Astrocyte (in vitro differentiated cells and primary cell): ENCODE measurements around the gene MNT. TPM values are rescaled to one million over a fixed set of nuclear protein-coding genes. Genes with fewer than 3 reads are reported as not detected.

ENCODE experiments used
- DNase-seq: peaks from one replicate; pipeline ENCODE4 v3.0.0-alpha.2; 2010; ENCODE audit warnings: low read depth
- FAIRE-seq: peaks from 2 replicates; lab custom pipeline; 2011; peaks lifted over from hg19 to GRCh38; lab: Jason Lieb, UNC
- H2AFZ ChIP-seq: 2 replicates; pipeline ENCODE4 v1.6.0; 2012; ENCODE audit warnings: low read depth, low read length, inconsistent platforms
- H3K27ac ChIP-seq: 2 replicates; pipeline ENCODE4 v1.5.1; 2011; ENCODE audit warnings: low read depth, low read length, inconsistent platforms
- H3K27me3 ChIP-seq: 2 replicates; pipeline ENCODE4 v1.6.0; 2011; ENCODE audit warnings: low read length, inconsistent platforms; ENCODE audit not compliant: insufficient read depth
- H3K36me3 ChIP-seq: 2 replicates; pipeline ENCODE4 v1.5.1; 2011; ENCODE audit warnings: low read length, inconsistent platforms; ENCODE audit not compliant: insufficient read depth
- H3K4me1 ChIP-seq: 2 replicates; pipeline ENCODE4 v1.5.1; 2011; ENCODE audit warnings: low read length, inconsistent platforms; ENCODE audit not compliant: insufficient read depth
- H3K4me2 ChIP-seq: 2 replicates; pipeline ENCODE4 v1.6.0; 2012; ENCODE audit warnings: low read length, inconsistent platforms
- H3K4me3 ChIP-seq: 2 replicates; pipeline ENCODE4 v1.5.1; 2011; ENCODE audit warnings: low read depth, mild to moderate bottlenecking, low read length, inconsistent platforms; ENCODE audit not compliant: insufficient read depth
- H3K79me2 ChIP-seq: 2 replicates; pipeline ENCODE4 v1.6.0; 2012; ENCODE audit warnings: mild to moderate bottlenecking, low read length, inconsistent platforms; ENCODE audit not compliant: insufficient read depth
- H3K9ac ChIP-seq: 2 replicates; pipeline ENCODE4 v1.6.0; 2012; ENCODE audit warnings: mild to moderate bottlenecking, low read length, inconsistent platforms
- H3K9me3 ChIP-seq: 2 replicates; pipeline ENCODE4 v1.5.1; 2012; ENCODE audit warnings: low read depth, mild to moderate bottlenecking, low read length, inconsistent platforms; ENCODE audit not compliant: insufficient read depth
- H4K20me1 ChIP-seq: 2 replicates; pipeline ENCODE4 v1.6.0; 2012; ENCODE audit warnings: low read length, inconsistent platforms; ENCODE audit not compliant: insufficient read depth
- H3K27ac Mint-ChIP-seq: one replicate; pipeline ENCODE4 v1.8.0; 2021; ENCODE audit warnings: mild to moderate bottlenecking, mixed read lengths; ENCODE audit not compliant: unreplicated experiment
- H3K27me3 Mint-ChIP-seq: one replicate; pipeline ENCODE4 v1.8.0; 2021; ENCODE audit warnings: low read depth, mixed read lengths; ENCODE audit not compliant: unreplicated experiment
- H3K36me3 Mint-ChIP-seq: one replicate; pipeline ENCODE4 v1.8.0; 2021; ENCODE audit warnings: low read depth, mixed read lengths; ENCODE audit not compliant: unreplicated experiment
- H3K4me1 Mint-ChIP-seq: one replicate; pipeline ENCODE4 v1.8.0; 2021; ENCODE audit warnings: low read depth, mixed read lengths; ENCODE audit not compliant: unreplicated experiment
- H3K4me3 Mint-ChIP-seq: one replicate; pipeline ENCODE4 v1.8.0; 2021; ENCODE audit warnings: mild to moderate bottlenecking, moderate library complexity, mixed read lengths; ENCODE audit not compliant: unreplicated experiment
- H3K9me3 Mint-ChIP-seq: one replicate; pipeline ENCODE4 v1.8.0; 2021; ENCODE audit warnings: mild to moderate bottlenecking, mixed read lengths; ENCODE audit not compliant: unreplicated experiment
- CTCF ChIP-seq: IDR thresholded peaks from 2 replicates; pipeline ENCODE4 v1.5.1; 2011; ENCODE audit warnings: low read depth, mild to moderate bottlenecking, inconsistent platforms, low read length, moderate library complexity; ENCODE audit not compliant: insufficient read depth
- EZH2 ChIP-seq: IDR thresholded peaks from 2 replicates; pipeline ENCODE4 v1.6.1; 2012; ENCODE audit warnings: mild to moderate bottlenecking, low read length, inconsistent platforms; ENCODE audit not compliant: insufficient read depth
- total RNA-seq: library from RNA; stranded (reverse); gene quantifications from 2 replicates; pipeline ENCODE4 v1.2.1, GENCODE V29; 2021

The MNT gene
- total RNA-seq, 1 donor from 2014 or later, result 29.1 TPM

DNA sequence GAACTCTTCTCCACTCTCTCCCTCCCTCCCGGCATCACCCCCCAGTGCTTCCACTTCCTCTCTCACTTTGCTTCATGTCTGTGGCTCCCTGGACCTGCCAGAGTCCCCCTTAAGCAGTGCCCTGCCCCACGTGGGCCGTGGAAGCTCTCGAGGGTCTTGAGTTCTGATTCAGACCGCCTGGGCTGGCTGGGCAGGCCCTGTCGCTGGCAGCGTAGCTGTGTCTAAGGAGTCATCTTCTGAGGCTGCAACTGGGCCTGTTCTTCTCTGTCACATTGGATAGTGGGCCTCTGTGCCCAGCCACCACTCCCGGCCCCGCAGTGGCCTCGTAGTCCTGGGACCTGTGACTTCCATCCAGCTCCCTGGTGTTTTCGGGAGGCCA, 30.7 kb downstream of the MNT start:
- DNase-seq (no peak), FAIRE-seq (no peak)
- Histone ChIP-seq H3K4me3 (no peak overlapping the region), H4K20me1 (peaks cover 25% of the 10 kb centered on the region), H3K36me3 (peaks cover 2% of the 10 kb centered on the region), H3K27me3 (no peaks in the 10 kb centered on the region), H3K4me2 (no peak overlapping the region), H2AFZ (no peak overlapping the region), H3K9me3 (no peaks in the 10 kb centered on the region), H3K79me2 (no peaks in the 10 kb centered on the region), H3K4me1 (no peaks in the 10 kb centered on the region), H3K9ac (no peak overlapping the region), H3K27ac (no peak overlapping the region)
- Mint-ChIP-seq H3K4me3 (no peak overlapping the region), H3K4me1 (peaks cover 2% of the 10 kb centered on the region), H3K27me3 (no peaks in the 10 kb centered on the region), H3K36me3 (peaks cover 14% of the 10 kb centered on the region), H3K9me3 (no peaks in the 10 kb centered on the region), H3K27ac (peak overlapping the region; percentile 53)
- no peak for TF ChIP-seq CTCF
- no peak for TF ChIP-seq EZH2

GRCh38 chr17:2369551-2370210, 31.2 kb downstream of the MNT start:
- Histone ChIP-seq H4K20me1 (peaks cover 25% of the 10 kb centered on the region), H3K36me3 (peaks cover 2% of the 10 kb centered on the region), H3K9me3 (no peaks in the 10 kb centered on the region), H3K4me2 (no peak overlapping the region), H3K27me3 (no peaks in the 10 kb centered on the region), H2AFZ (no peak overlapping the region), H3K4me3 (no peak overlapping the region), H3K9ac (no peak overlapping the region), H3K27ac (no peak overlapping the region), H3K4me1 (no peaks in the 10 kb centered on the region), H3K79me2 (no peaks in the 10 kb centered on the region)
- H3K36me3 Mint-ChIP-seq, result peaks cover 14% of the 10 kb centered on the region
- H3K27ac Mint-ChIP-seq, result peak overlapping the region; percentile 53
- H3K9me3 Mint-ChIP-seq, result no peaks in the 10 kb centered on the region
- H3K27me3 Mint-ChIP-seq, result no peaks in the 10 kb centered on the region
- H3K4me3 Mint-ChIP-seq, result no peak overlapping the region
- FAIRE-seq (no peak), DNase-seq (no peak)
- no peaks in the 10 kb centered on the region for H3K4me1 Mint-ChIP-seq
- TF ChIP-seq EZH2 (no peak), CTCF (no peak)

DNA sequence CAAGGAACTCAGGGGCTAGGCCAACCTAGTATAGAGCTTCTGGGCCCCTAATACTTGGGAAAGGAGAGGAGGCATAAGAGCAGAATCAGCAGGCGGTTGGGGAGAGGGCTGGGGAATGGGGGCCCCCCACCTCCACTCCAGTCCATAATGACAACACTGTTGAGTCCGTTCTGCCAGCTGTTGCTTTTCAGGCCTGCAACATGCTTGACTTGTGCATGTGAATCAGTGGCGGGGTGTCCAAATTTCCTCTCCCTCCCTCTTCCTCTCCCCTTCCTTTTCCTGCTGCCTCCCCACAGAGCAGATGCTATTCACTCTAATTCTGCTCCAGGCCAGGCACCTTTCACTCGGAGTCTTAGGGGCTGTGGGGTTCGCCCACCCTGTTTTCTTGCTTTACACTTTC, 31.8 kb downstream of the MNT start:
- H3K27ac ChIP-seq, result no peak overlapping the region
- H3K27ac Mint-ChIP-seq, result no peak overlapping the region
- H3K36me3 Mint-ChIP-seq, result peaks cover 17% of the 10 kb centered on the region
- H3K4me3 Mint-ChIP-seq, result no peak overlapping the region
- H3K9ac ChIP-seq, result no peak overlapping the region
- no peak overlapping the region for H3K4me3 ChIP-seq
- no peaks in the 10 kb centered on the region for H3K79me2 ChIP-seq
- no peak for TF ChIP-seq EZH2
- TF ChIP-seq CTCF, result no peak
- peaks cover 28% of the 10 kb centered on the region for H4K20me1 ChIP-seq
- no peak for DNase-seq
- no peak overlapping the region for H3K4me2 ChIP-seq
- no peaks in the 10 kb centered on the region for H3K9me3 Mint-ChIP-seq
- H3K4me1 ChIP-seq, result no peaks in the 10 kb centered on the region
- no peaks in the 10 kb centered on the region for H3K27me3 Mint-ChIP-seq
- H3K9me3 ChIP-seq, result no peaks in the 10 kb centered on the region
- H2AFZ ChIP-seq, result no peak overlapping the region
- FAIRE-seq, result no peak
- H3K4me1 Mint-ChIP-seq, result no peaks in the 10 kb centered on the region
- H3K27me3 ChIP-seq, result no peaks in the 10 kb centered on the region
- H3K36me3 ChIP-seq, result peaks cover 2% of the 10 kb centered on the region
